Endothelial cell of umbilical vein (primary cell): ENCODE results near the gene C2orf69. TPM values are rescaled to one million over a fixed set of nuclear protein-coding genes. Genes with fewer than 3 reads are reported as not detected.

Experiments used
- BruUV-seq: library from RNA; stranded (reverse); fragments of 400-500 nt; replicated peaks from 2 replicates; lab custom pipeline; 2021; lab: Mats Ljungman, UMichigan
- CTCF ChIA-PET: fragments of 300-600, 350-600 bp; sonication (Branson Sonifier 250); formaldehyde crosslinking; loops from one replicate; lab custom pipeline; 2021; ENCODE audit warnings: antibody characterized with exemption, inconsistent platforms; lab: Charles Lee
- POLR2A ChIA-PET: fragments of 300-600, 350-600 bp; sonication (Branson Sonifier 250); formaldehyde crosslinking; loops from one replicate; lab custom pipeline; 2021; ENCODE audit warnings: antibody characterized with exemption, inconsistent platforms; lab: Charles Lee
- DNase-seq: peaks from one replicate; pipeline ENCODE4 v3.0.0-alpha.2; 2011; ENCODE audit warnings: low read depth, low spot score
- FAIRE-seq: peaks from 2 replicates; lab custom pipeline; 2011; peaks lifted over from hg19 to GRCh38; lab: Jason Lieb, UNC
- H2AFZ ChIP-seq: 2 replicates; pipeline ENCODE4 v1.6.0; 2012; ENCODE audit warnings: low read depth, low read length, control low read depth, inconsistent platforms
- H3K27ac ChIP-seq: 2 replicates; pipeline ENCODE4 v1.5.1; 2011; ENCODE audit warnings: low read depth, mild to moderate bottlenecking, control low read depth, low read length, moderate library complexity; ENCODE audit not compliant: insufficient read depth
- H3K27me3 ChIP-seq, 2 experiments: 2 replicates each; pipeline versions ENCODE4 v1.6.0 to v1.6.1; 2011; ENCODE audit warnings: low read length in 2 of 2, mixed read lengths in 1 of 2; ENCODE audit not compliant: control insufficient read depth in 2 of 2, insufficient read depth in 2 of 2
- H3K36me3 ChIP-seq, 2 experiments: 2 replicates in 1 of 2; 3 replicates in 1 of 2; pipeline ENCODE4 v1.5.1; 2011; ENCODE audit warnings: low read length in 2 of 2, mild to moderate bottlenecking in 1 of 2, moderate library complexity in 1 of 2; ENCODE audit not compliant: control insufficient read depth in 2 of 2, insufficient read depth in 2 of 2; ENCODE audit errors: extremely low read depth in 1 of 2
- H3K4me1 ChIP-seq: 3 replicates; pipeline ENCODE4 v1.5.1; 2011; ENCODE audit warnings: mild to moderate bottlenecking, low read length; ENCODE audit not compliant: control insufficient read depth, insufficient read depth; ENCODE audit errors: extremely low read depth
- H3K4me2 ChIP-seq: 2 replicates; pipeline ENCODE4 v1.6.1; 2011; ENCODE audit warnings: low read length, control low read depth, mixed read lengths; ENCODE audit not compliant: insufficient read depth
- H3K4me3 ChIP-seq, 3 experiments: fragments of 200-600 bp in 1 of 3; sonication (generic), shearing (Covaris generic) in 1 of 3; replicated peaks in 1 of 3; 2 replicates each; pipeline ENCODE4 v1.5.1; 2011 to 2016; ENCODE audit warnings: control low read depth in 3 of 3, low read length in 3 of 3, mild to moderate bottlenecking in 2 of 3, inconsistent platforms in 1 of 3, low read depth in 1 of 3, moderate library complexity in 1 of 3; ENCODE audit not compliant: insufficient read depth in 1 of 3
- H3K79me2 ChIP-seq: 2 replicates; pipeline ENCODE4 v1.6.0; 2012; ENCODE audit warnings: low read length, inconsistent platforms; ENCODE audit not compliant: control insufficient read depth, insufficient read depth
- H3K9ac ChIP-seq: replicated peaks from 2 replicates; pipeline ENCODE3; 2011; ENCODE audit warnings: low read length, control low read depth; ENCODE audit not compliant: insufficient read depth; ENCODE audit errors: extremely low read depth
- H3K9me1 ChIP-seq: replicated peaks from 3 replicates; pipeline ENCODE4 v1.6.0; 2011; ENCODE audit warnings: mild to moderate bottlenecking, low read length; ENCODE audit not compliant: control insufficient read depth, insufficient read depth; ENCODE audit errors: extremely low read depth
- H3K9me3 ChIP-seq: replicated peaks from 2 replicates; pipeline ENCODE4 v1.5.1; 2012; ENCODE audit warnings: low read length, inconsistent platforms; ENCODE audit not compliant: control insufficient read depth, insufficient read depth
- H4K20me1 ChIP-seq: replicated peaks from 2 replicates; pipeline ENCODE3; 2011; ENCODE audit warnings: mild to moderate bottlenecking, low read length; ENCODE audit not compliant: control insufficient read depth, insufficient read depth; ENCODE audit errors: extremely low read depth
- CTCF ChIP-seq, 2 donors: IDR thresholded peaks; 1 replicate in 1 of 2; 2 replicates in 1 of 2; pipeline ENCODE4 v1.5.1; 2011; ENCODE audit warnings: low read length in 2 of 2, mild to moderate bottlenecking in 2 of 2, moderate library complexity in 2 of 2, control low read depth in 1 of 2, inconsistent platforms in 1 of 2, low read depth in 1 of 2; ENCODE audit not compliant: insufficient read depth in 1 of 2; ENCODE audit errors: extremely low read depth in 1 of 2
- EZH2 ChIP-seq: IDR thresholded peaks from 2 replicates; pipeline ENCODE4 v1.6.1; 2012; ENCODE audit warnings: borderline replicate concordance, low read depth, mild to moderate bottlenecking, moderate library complexity, low read length, inconsistent platforms; ENCODE audit not compliant: severe bottlenecking
- FOS ChIP-seq: IDR thresholded peaks from 2 replicates; pipeline ENCODE4 v1.6.1; 2011; ENCODE audit warnings: mild to moderate bottlenecking, low read length, moderate library complexity, borderline replicate concordance; ENCODE audit not compliant: insufficient read depth
- GATA2 ChIP-seq: IDR thresholded peaks from 2 replicates; pipeline ENCODE4 v1.7.0; 2011; ENCODE audit warnings: low read depth, mild to moderate bottlenecking, moderate library complexity, mixed read lengths, low read length; ENCODE audit not compliant: insufficient read length, insufficient read depth
- JUN ChIP-seq: IDR thresholded peaks from 2 replicates; pipeline ENCODE4 v1.6.1; 2011; ENCODE audit warnings: borderline replicate concordance, low read depth; ENCODE audit not compliant: insufficient read length, insufficient read depth
- MAX ChIP-seq: IDR thresholded peaks from 2 replicates; pipeline ENCODE4 v1.6.1; 2011; ENCODE audit not compliant: insufficient read depth, insufficient read length
- MYC ChIP-seq: IDR thresholded peaks from one replicate; pipeline ENCODE4 v1.6.1; 2011; ENCODE audit warnings: mild to moderate bottlenecking, low read depth, low read length
- POLR2A ChIP-seq: IDR thresholded peaks from 2 replicates; pipeline ENCODE4 v1.6.1; 2012; ENCODE audit warnings: low read depth, mild to moderate bottlenecking, control low read depth, low read length
- POLR2AphosphoS5 ChIP-seq: IDR thresholded peaks from 2 replicates; pipeline ENCODE4 v1.6.1; 2012; ENCODE audit warnings: low read depth, mild to moderate bottlenecking, control low read depth, low read length, moderate library complexity; ENCODE audit not compliant: insufficient read depth
- dilution Hi-C: fragments of 300-500 bp; cut with MboI; formaldehyde crosslinking; loops from one replicate; pipeline ENCODE4 v1.15.0; 2019; ENCODE audit warnings: low sequenced_read_pairs; ENCODE audit not compliant: extremely low pct_ligation_motif_present
- intact Hi-C: fragments of 100-400 bp; cut with micrococcal nuclease; formaldehyde crosslinking; loops from one replicate; pipeline ENCODE4 v1.10.0; 2022
- polyA plus RNA-seq, 4 experiments: library from polyadenylated mRNA; depleted of rRNA in 3 of 4; stranded (reverse) in 3 of 4; unstranded in 1 of 4; fragments of >200 nt; gene quantifications; 2 replicates each; pipeline versions ENCODE4 v1.2.1 to v1.2.3, GENCODE V29; 2011 to 2012; ENCODE audit warnings: missing spikeins in 1 of 4
- total RNA-seq: library from RNA; stranded (reverse); gene quantifications from 2 replicates; pipeline ENCODE4 v1.2.3, GENCODE V29; 2021

C2orf69 gene
- total and polyA plus RNA-seq, 2 donors (not counting 3 experiments of a cell fraction or from before 2014, with no cell fraction given) = 1.7 to 12.9 TPM

- Histone ChIP-seq H3K9me3 (no peaks in the 10 kb centered on the region), H3K9ac (no peak overlapping the region), H3K27me3 (no peaks in the 10 kb centered on the region), H3K36me3 (peaks cover 4 to 10% of the 10 kb centered on the region in 2 experiments), H3K27ac (no peak overlapping the region), H3K4me1 (peaks cover 10% of the 10 kb centered on the region), H4K20me1 (no peaks in the 10 kb centered on the region), H3K4me2 (no peak overlapping the region), H2AFZ (no peak overlapping the region), H3K4me3 (no peak overlapping the region), H3K79me2 (peaks cover 37% of the 10 kb centered on the region), H3K9me1 (no peaks in the 10 kb centered on the region)
- TF ChIP-seq JUN (no peak), MYC (no peak), MAX (no peak), GATA2 (no peak), CTCF (IDR thresholded peaks at IDR 0.05; ENCODE audit: extremely low read depth in 1 of 2, insufficient read depth in 1 of 2, low read depth in 1 of 2, low read length in 2 of 2) (no peak), FOS (no peak), POLR2AphosphoS5 (no peak), POLR2A (no peak), EZH2 (no peak)
- ChIA-PET POLR2A (no interaction called here), CTCF (no interaction called here)
- FAIRE-seq = no peak
- dilution Hi-C loops (no loop called here), intact Hi-C loops (no loop called here)
- no peak for DNase-seq
- BruUV-seq = no TSS peak
These were observed 39.3 kb downstream of the C2orf69 start for GRCh38 chr2:199950396-199950795.
